H1 (cell line): Measurements from ENCODE around the gene TNC. TPM values are rescaled to one million over a fixed set of nuclear protein-coding genes. Genes with fewer than 3 reads are reported as not detected.

Experiments used
- CTCF ChIA-PET: fragments of 300-600 bp; sonication (Branson Sonifier 250); formaldehyde crosslinking; loops from one replicate; lab custom pipeline; 2021; ENCODE audit not compliant: partially characterized antibody; lab: Charles Lee
- POLR2A ChIA-PET: fragments of 300-600 bp; sonication (Branson Sonifier 250); formaldehyde crosslinking; loops from one replicate; lab custom pipeline; 2021; ENCODE audit warnings: inconsistent platforms; ENCODE audit not compliant: partially characterized antibody; lab: Charles Lee
- DNase-seq, 2 experiments: peaks; one replicate each; pipeline versions ENCODE4 v3.0.0 to v3.0.0-alpha.2; 2010 to 2022; ENCODE audit warnings: low spot score in 2 of 2, low read depth in 1 of 2, mixed read lengths in 1 of 2
- FAIRE-seq: peaks from 2 replicates; lab custom pipeline; 2011; peaks lifted over from hg19 to GRCh38; lab: Jason Lieb, UNC
- H2AFZ ChIP-seq: 2 replicates; pipeline ENCODE4 v1.8.1; 2012; ENCODE audit warnings: low read length, inconsistent platforms
- H2AK5ac ChIP-seq: 2 replicates; pipeline ENCODE4 v1.6.1; 2013; ENCODE audit warnings: low read depth, low read length
- H2BK120ac ChIP-seq: replicated peaks from 2 replicates; pipeline ENCODE3; 2013; ENCODE audit warnings: low read depth, low read length, inconsistent platforms
- H2BK12ac ChIP-seq: 2 replicates; pipeline ENCODE4 v1.6.1; 2013; ENCODE audit warnings: low read depth, low read length
- H2BK15ac ChIP-seq: 2 replicates; pipeline ENCODE4 v1.6.1; 2013; ENCODE audit warnings: low read length
- H2BK20ac ChIP-seq: 2 replicates; pipeline ENCODE4 v1.6.1; 2013; ENCODE audit warnings: low read length
- H2BK5ac ChIP-seq: 2 replicates; pipeline ENCODE4 v1.6.1; 2013; ENCODE audit warnings: low read depth, low read length
- H3K14ac ChIP-seq: 2 replicates; pipeline ENCODE4 v1.6.1; 2013; ENCODE audit warnings: inconsistent platforms; ENCODE audit not compliant: insufficient read length
- H3K18ac ChIP-seq: 2 replicates; pipeline ENCODE4 v1.6.1; 2013; ENCODE audit warnings: low read length; ENCODE audit errors: extremely low read depth
- H3K23ac ChIP-seq: 2 replicates; pipeline ENCODE4 v1.6.1; 2013; ENCODE audit warnings: inconsistent platforms; ENCODE audit not compliant: insufficient read length
- H3K23me2 ChIP-seq: 2 replicates; pipeline ENCODE4 v1.6.1; 2013; ENCODE audit warnings: low read depth, low read length
- H3K27ac ChIP-seq: 2 replicates; pipeline ENCODE4 v1.6.1; 2011; ENCODE audit warnings: low read depth, low read length, inconsistent platforms
- H3K27me3 ChIP-seq, 4 experiments: replicated peaks in 1 of 4; 1 replicate in 1 of 4; 2 replicates in 3 of 4; pipeline versions ENCODE4 v1.6.1 to v1.8.1; 2011 to 2013; ENCODE audit warnings: low read length in 3 of 4, mild to moderate bottlenecking in 3 of 4, inconsistent platforms in 2 of 4, mixed read lengths in 2 of 4, moderate library complexity in 1 of 4; ENCODE audit not compliant: control insufficient read depth in 3 of 4, insufficient read depth in 3 of 4; ENCODE audit errors: extremely low read depth in 1 of 4
- H3K36me3 ChIP-seq, 4 experiments: 2 replicates each; pipeline versions ENCODE4 v1.6.1 to v1.8.1; 2011 to 2013; ENCODE audit warnings: mild to moderate bottlenecking in 4 of 4, low read length in 3 of 4, moderate library complexity in 2 of 4, control low read depth in 1 of 4, inconsistent platforms in 1 of 4; ENCODE audit not compliant: insufficient read depth in 4 of 4, control insufficient read depth in 2 of 4
- H3K4ac ChIP-seq: replicated peaks from 2 replicates; pipeline ENCODE3; 2013; ENCODE audit warnings: low read length, low read depth, mixed read lengths, inconsistent platforms; ENCODE audit not compliant: insufficient read length
- H3K4me1 ChIP-seq, 4 experiments: replicated peaks in 1 of 4; 1 replicate in 1 of 4; 2 replicates in 3 of 4; pipeline versions ENCODE4 v1.6.1 to v1.8.1; 2011 to 2013; ENCODE audit warnings: low read length in 3 of 4, inconsistent platforms in 2 of 4, mixed read lengths in 1 of 4; ENCODE audit not compliant: insufficient read depth in 4 of 4, control insufficient read depth in 3 of 4
- H3K4me2 ChIP-seq, 2 experiments: 2 replicates each; pipeline versions ENCODE4 v1.6.1 to v1.8.1; 2011 to 2013; ENCODE audit warnings: low read depth in 2 of 2, low read length in 2 of 2, control low read depth in 1 of 2, inconsistent platforms in 1 of 2, mild to moderate bottlenecking in 1 of 2; ENCODE audit not compliant: insufficient read depth in 1 of 2
- H3K4me3 ChIP-seq, 4 experiments: fragments of 200-600, 300-600 bp in 1 of 4; sonication (generic), shearing (Covaris generic), sonication (Bioruptor Twin) in 1 of 4; 2 replicates each; pipeline versions ENCODE4 v1.5.1 to v1.8.1; 2011 to 2016; ENCODE audit warnings: low read length in 4 of 4, low read depth in 3 of 4, control low read depth in 2 of 4, inconsistent platforms in 2 of 4, mild to moderate bottlenecking in 2 of 4, mixed read lengths in 1 of 4, moderate library complexity in 1 of 4; ENCODE audit not compliant: insufficient read depth in 2 of 4; ENCODE audit errors: extremely low read depth in 1 of 4
- H3K56ac ChIP-seq: replicated peaks from 2 replicates; pipeline ENCODE3; 2013; ENCODE audit warnings: low read depth, mild to moderate bottlenecking, mixed read lengths, low read length, inconsistent platforms; ENCODE audit not compliant: insufficient read length
- H3K79me1 ChIP-seq: 2 replicates; pipeline ENCODE4 v1.6.1; 2013; ENCODE audit warnings: low read depth, low read length, control low read depth
- H3K79me2 ChIP-seq, 2 experiments: 2 replicates each; pipeline versions ENCODE4 v1.6.1 to v1.8.1; 2012 to 2013; ENCODE audit warnings: low read length in 2 of 2, mild to moderate bottlenecking in 2 of 2, inconsistent platforms in 1 of 2; ENCODE audit not compliant: insufficient read depth in 2 of 2, control insufficient read depth in 1 of 2
- H3K9ac ChIP-seq, 4 experiments: replicated peaks in 1 of 4; 1 replicate in 1 of 4; 2 replicates in 3 of 4; pipeline versions ENCODE4 v1.6.1 to v1.8.1; 2011 to 2013; ENCODE audit warnings: low read depth in 3 of 4, low read length in 3 of 4, control low read depth in 2 of 4, mild to moderate bottlenecking in 2 of 4, moderate library complexity in 2 of 4, inconsistent platforms in 1 of 4; ENCODE audit errors: extremely low read depth in 1 of 4
- H3K9me3 ChIP-seq, 2 experiments: 2 replicates each; pipeline versions ENCODE4 v1.6.1 to v1.8.1; 2012 to 2013; ENCODE audit warnings: mild to moderate bottlenecking in 2 of 2, moderate library complexity in 2 of 2, control low read depth in 1 of 2, inconsistent platforms in 1 of 2, low read depth in 1 of 2, low read length in 1 of 2, mixed read lengths in 1 of 2; ENCODE audit not compliant: insufficient read depth in 2 of 2
- H4K20me1 ChIP-seq, 2 experiments: replicated peaks in 1 of 2; 2 replicates each; pipeline versions ENCODE3 to v1.8.1; 2011 to 2013; ENCODE audit warnings: inconsistent platforms in 2 of 2, low read length in 2 of 2, mild to moderate bottlenecking in 1 of 2; ENCODE audit not compliant: insufficient read depth in 2 of 2, control insufficient read depth in 1 of 2
- H4K5ac ChIP-seq: 2 replicates; pipeline ENCODE4 v1.6.1; 2013; ENCODE audit warnings: low read length, low read depth, mixed read lengths, inconsistent platforms; ENCODE audit not compliant: insufficient read length
- H4K8ac ChIP-seq: 2 replicates; pipeline ENCODE4 v1.8.0; 2013; ENCODE audit warnings: mild to moderate bottlenecking, moderate library complexity, low read length, inconsistent platforms; ENCODE audit not compliant: insufficient read depth; ENCODE audit errors: extremely low read depth
- H4K91ac ChIP-seq: replicated peaks from 2 replicates; pipeline ENCODE3; 2013; ENCODE audit warnings: low read length, mixed read lengths, inconsistent platforms; ENCODE audit not compliant: insufficient read length
- CREB1 ChIP-seq: IDR thresholded peaks from 2 replicates; pipeline ENCODE4 v1.6.1; 2012; ENCODE audit warnings: inconsistent platforms
- GTF2F1 ChIP-seq: IDR thresholded peaks from 2 replicates; pipeline ENCODE4 v1.6.1; 2012; ENCODE audit warnings: low read depth, low read length, improper control_type of control experiment, borderline replicate concordance
- RAD21 ChIP-seq, 2 experiments: IDR thresholded peaks in 1 of 2; conservative IDR thresholded peaks in 1 of 2; 2 replicates each; pipeline ENCODE4 v1.6.1; 2011; ENCODE audit warnings: low read depth in 2 of 2, low read length in 2 of 2, improper control_type of control experiment in 1 of 2, inconsistent platforms in 1 of 2, mild to moderate bottlenecking in 1 of 2, moderate library complexity in 1 of 2
- RNF2 ChIP-seq: fragments of 200-900, 300-1000 bp; sonication (generic); IDR thresholded peaks from 2 replicates; pipeline ENCODE4 v1.7.1; 2016; ENCODE audit warnings: borderline replicate concordance, low read depth, mild to moderate bottlenecking, antibody characterized with exemption, low read length; ENCODE audit not compliant: poor library complexity, severe bottlenecking; ENCODE audit errors: missing control alignments
- TCF12 ChIP-seq: IDR thresholded peaks from 2 replicates; pipeline ENCODE4 v1.6.1; 2011; ENCODE audit warnings: low read depth, mild to moderate bottlenecking, low read length
- WGBS, 2 experiments: shearing (Covaris generic) in 1 of 2; methylation state at CpG; one replicate each; pipeline versions ENCODE4 v1.1.6 to v1.1.7; 2013 to 2015; ENCODE audit warnings: low lambda C conversion rate in 2 of 2, mixed read lengths in 2 of 2, inconsistent platforms in 1 of 2, low coverage in 1 of 2, missing lambda C conversion rate in 1 of 2; ENCODE audit not compliant: insufficient replicate concordance in 2 of 2, insufficient coverage in 1 of 2, insufficient read length in 1 of 2; ENCODE audit errors: extremely low coverage in 1 of 2, missing lambda C conversion rate in 1 of 2; 5-methylcytosine and 5-hydroxymethylcytosine counted together
- polyA plus RNA-seq, 7 experiments: library from polyadenylated mRNA; depleted of rRNA in 3 of 7; stranded (reverse) in 5 of 7; unstranded in 2 of 7; fragments of >200 nt in 5 of 7; fragments of 200-250 nt in 2 of 7; gene quantifications; 1 replicate in 5 of 7; 2 replicates in 1 of 7; 4 replicates in 1 of 7; pipeline versions ENCODE4 v1.2.1 to v1.2.3, GENCODE V29; 2011 to 2013; ENCODE audit warnings: missing spikeins in 2 of 7, mixed read lengths in 2 of 7
- total RNA-seq: library from RNA; stranded (reverse); fragmentation: NEBNext Ultra II Directional; extraction: Animal tissue kit (Norgen Biotek cat#: 25700); gene quantifications from 2 replicates; pipeline ENCODE4 v1.2.1, GENCODE V29; 2021

TNC gene
- total and polyA plus RNA-seq, 2 of the 8 experiments (the other 6 are each of a cell fraction or from before 2014, with no cell fraction given): 6.2 to 11.4 TPM

DNA sequence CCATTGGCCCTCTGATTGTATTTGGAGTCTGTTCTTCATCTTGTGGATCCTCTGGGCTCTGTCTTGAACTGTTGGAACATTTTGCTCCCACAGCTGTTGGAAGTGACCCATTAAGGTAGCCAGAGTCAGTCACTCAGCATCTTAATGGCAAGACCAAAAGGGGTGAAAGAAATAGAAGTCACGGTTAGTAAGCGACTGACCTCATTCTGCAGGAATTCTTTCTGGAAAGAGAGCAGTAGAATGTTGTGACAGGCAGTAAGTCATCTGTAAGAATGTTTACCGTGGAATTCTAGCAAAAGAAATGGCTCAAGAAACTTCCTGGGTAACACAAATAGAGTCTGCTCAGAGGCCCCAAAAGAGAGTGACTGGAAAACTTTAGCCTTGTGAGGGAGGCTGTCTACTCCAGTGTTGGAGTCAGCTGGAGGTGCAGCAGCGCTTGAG lies 28.6 kb upstream of the TNC start:
- no peak for FAIRE-seq
- no peaks in the 10 kb centered on the region for H3K27me3 ChIP-seq
- H3K56ac ChIP-seq: no peak overlapping the region
- ChIA-PET CTCF (no interaction called here), POLR2A (interaction anchor here (2.1 kb wide), 1 partner anchor 17 kb away, joined by 4 read pairs; no protein-coding TSS in a partner anchor)
- no peak overlapping the region for H4K91ac ChIP-seq
- H3K27ac ChIP-seq: no peak overlapping the region
- no peak overlapping the region for H3K4ac ChIP-seq
- H2AK5ac ChIP-seq: no peak overlapping the region
- H3K9ac ChIP-seq: no peak overlapping the region
- no peak overlapping the region for H4K8ac ChIP-seq
- no peaks in the 10 kb centered on the region for H3K79me1 ChIP-seq
- no peak overlapping the region for H2BK12ac ChIP-seq
- no peak overlapping the region for H3K4me2 ChIP-seq
- H3K4me3 ChIP-seq: no peak overlapping the region
- H2BK20ac ChIP-seq: no peak overlapping the region
- H2BK15ac ChIP-seq: no peak overlapping the region
- no peak overlapping the region for H3K23ac ChIP-seq
- no peaks in the 10 kb centered on the region for H3K4me1 ChIP-seq
- H3K23me2 ChIP-seq: no peaks in the 10 kb centered on the region
- WGBS, 2 experiments: 75% methylated on average over 4 of the region's 4 CpGs; no CpG with 5 or more reads in 1 of the 2 experiments
- H2AFZ ChIP-seq: no peak overlapping the region
- H3K79me2 ChIP-seq: no peaks in the 10 kb centered on the region
- H4K5ac ChIP-seq: no peak overlapping the region
- H3K18ac ChIP-seq: no peak overlapping the region
- DNase-seq: no peak
- no peaks in the 10 kb centered on the region for H4K20me1 ChIP-seq
- H3K36me3 ChIP-seq: no peaks in the 10 kb centered on the region
- no peak overlapping the region for H2BK5ac ChIP-seq
- H3K9me3 ChIP-seq: no peaks in the 10 kb centered on the region
- no peak overlapping the region for H3K14ac ChIP-seq
- no peak overlapping the region for H2BK120ac ChIP-seq
- TF ChIP-seq RAD21 (IDR thresholded peaks at IDR 0.05 in 1 of 2, conservative IDR thresholded peaks at IDR 0.05 in 1 of 2; ENCODE audit: low read depth in 2 of 2, low read length in 2 of 2): no peak
- no peak for TF ChIP-seq CREB1
- no peak for TF ChIP-seq GTF2F1
- no peak for TF ChIP-seq RNF2
- no peak for TF ChIP-seq TCF12
